Ecto neural progenitor cell (in vitro differentiated cells): ENCODE measurements around the gene CDC42EP4.
A peak's percentile ranks its signal among the peaks of the same experiment; 100 is the strongest.

Experiments
- DNase-seq: peaks from one replicate; pipeline ENCODE4 v3.0.0-alpha.2; 2018; ENCODE audit warnings: low spot score

CDC42EP4 gene

DNA sequence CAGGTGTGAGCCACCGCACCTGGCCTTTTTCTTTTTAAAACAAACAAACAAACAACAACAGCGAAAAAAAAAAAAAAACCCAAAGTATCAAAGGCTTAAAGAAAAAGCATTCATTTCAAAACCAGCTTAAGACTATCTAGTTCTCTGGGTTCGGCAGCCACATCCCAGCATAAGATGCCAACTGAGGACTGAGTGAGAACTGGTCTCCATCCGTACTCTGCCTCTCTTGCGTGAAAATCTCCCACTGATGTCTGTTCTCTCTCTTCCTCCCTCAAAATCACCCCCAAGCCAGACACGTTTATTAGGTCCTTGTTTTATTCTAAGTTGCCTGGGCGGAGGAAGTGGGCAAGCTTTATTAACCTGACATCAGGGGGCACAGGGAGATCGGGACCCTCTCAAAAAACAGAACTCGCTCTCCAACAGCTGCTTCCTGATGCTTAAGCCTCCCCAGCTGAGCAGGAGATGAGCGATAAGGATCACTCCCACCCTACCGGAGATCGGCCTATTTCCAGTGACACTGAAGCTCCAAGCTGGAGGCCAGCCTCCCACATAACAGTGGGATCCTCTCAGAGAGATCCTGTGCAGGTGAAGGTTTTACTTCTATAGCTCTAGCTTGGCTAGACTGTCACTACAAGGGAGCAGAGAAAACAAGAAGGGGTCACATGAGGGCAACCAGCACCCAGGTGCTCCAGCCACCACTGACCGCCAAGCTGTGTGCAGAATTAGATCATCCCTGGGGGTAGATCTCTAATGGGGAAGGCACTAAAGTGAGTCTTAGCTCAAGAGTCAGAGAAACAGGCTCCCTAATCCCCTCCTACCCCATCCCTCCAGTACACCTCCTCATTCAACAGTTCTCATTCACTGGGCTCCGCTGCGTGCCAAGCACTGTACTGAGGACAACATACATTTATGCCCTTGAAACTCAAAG is 13.6 kb downstream of the CDC42EP4 start:
- DNase-seq, result no peak

DNA sequence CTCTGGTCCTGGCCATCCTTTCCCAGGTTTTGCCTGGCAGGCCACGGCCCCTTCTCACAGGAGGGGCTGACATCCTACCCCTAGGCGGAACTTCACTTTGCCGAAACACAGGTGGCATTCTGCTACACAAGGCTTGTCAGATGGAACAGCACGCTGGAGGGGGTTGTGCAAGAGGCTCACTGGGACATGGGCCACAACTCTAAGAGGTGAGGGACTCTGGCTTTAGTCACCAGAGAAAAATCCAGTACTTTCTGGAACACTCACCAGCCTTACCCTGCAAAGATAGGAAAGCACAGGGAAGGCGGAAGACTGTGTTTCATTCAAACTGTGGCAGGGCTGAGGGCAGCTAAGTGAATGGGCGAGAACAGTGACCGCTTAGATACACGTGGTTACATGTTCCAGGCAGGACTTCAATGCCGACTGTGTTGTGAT is 18.3 kb downstream of the CDC42EP4 start:
- no peak for DNase-seq

DNA sequence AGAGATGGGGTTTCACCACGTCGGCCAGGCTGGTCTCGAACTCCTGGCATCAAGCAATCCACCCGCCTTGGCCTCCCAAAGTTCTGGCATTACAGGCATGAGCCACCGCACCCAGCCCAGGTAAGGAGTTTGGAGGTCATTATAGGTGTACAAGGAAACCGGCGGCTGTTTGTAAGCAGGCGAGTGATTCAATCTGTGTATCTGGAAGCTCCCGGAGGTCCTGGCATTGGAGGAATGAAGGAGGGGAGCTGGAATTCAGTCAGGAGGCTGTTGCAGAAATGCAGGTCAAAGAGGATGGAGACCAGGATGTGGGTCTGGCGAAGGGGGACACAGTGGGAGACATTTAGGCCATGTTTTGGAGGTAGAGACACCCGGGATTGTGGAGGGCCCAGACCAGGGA is 18.8 kb downstream of the CDC42EP4 start:
- no peak for DNase-seq

DNA sequence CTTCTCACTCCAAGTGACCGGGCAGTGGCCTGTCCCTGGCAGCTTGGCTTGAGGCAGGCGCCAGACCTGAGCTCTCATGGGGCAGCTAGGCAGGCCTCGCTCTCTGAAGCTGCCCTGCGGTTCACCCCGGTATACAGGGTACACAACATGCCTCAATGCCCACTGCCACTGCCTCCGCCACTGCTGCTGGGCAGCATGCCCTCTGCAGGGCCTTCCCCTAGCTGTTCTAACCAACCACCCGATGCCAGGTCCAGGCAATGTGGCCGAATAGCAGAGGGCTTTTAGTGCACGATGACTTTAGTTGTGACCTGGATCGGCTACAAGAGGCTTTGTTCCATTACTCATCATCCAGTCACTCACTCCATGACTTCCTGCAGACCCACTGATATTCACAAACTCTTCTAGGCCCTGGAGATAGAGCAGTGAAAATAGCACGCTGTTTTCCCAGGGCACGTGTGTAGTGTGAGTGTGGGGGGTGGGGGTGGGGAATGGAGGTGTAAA is 19.7 kb downstream of the CDC42EP4 start:
- no peak for DNase-seq

DNA sequence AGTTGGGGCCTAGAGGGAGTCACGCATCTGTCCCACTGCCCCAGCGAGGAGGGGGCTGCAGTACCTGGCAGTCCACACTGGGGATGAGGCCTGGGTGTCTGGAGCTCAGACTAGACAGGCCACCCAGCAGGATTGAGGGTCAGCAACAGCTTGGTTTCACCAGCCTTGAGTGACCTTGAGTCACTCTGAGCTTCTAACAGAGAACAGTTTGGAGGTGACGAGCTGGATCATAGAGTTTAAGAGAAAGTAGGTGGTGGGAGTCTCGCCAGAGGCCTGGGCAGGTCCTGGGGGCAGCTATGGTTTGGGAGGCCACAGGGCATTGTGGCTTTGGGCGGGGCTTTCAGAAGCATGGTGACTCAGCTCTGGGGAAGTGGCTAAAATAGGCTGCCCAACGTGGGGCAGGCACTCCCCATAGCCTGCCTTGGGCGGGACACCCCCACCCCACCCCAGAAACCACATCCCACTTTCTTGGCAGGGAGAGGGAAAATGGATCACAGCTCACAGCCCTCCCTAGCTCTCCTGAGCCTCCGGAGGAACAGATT is 20.5 kb downstream of the CDC42EP4 start:
- no peak for DNase-seq

DNA sequence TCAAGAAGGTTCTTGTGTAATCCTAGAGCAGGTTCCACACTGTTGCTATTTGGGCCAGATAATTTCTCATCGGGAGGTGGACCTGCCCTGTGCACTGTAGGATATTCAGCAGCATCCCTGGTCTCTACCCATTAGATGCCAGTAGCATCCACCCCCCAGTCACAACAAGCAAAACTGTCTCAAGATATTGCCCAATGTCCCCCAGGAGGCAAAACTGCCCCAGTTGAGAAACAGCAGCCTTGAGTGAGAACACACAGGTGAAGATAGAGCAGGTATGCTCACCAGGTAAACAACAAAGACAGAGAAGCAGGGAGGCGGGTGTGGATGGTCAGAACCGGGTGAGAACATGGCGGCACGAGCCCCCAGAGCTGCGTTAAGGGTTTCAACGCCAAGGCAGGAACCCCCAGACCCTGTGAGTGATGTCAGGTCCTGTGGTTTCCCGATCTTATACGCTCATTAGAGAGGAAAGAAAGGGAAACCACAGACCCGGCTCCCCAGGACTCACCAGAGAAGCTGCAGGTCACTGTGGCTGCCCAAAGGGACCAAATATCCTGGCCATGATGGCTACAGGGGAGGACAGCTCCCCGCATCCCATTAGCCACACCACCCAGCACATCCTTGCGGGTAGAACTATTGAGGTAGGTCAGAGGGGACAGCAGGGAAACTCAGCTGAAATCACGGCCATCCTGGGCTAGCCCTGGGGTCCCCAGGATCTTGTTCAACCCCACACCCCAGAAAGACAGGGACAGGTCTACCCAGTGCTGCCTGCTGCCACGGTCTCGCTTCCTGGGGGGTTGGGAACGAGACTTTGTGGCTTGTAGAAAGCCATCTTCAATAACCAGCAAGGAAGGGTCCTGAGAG is 21.2 kb downstream of the CDC42EP4 start:
- DNase-seq, result no peak

DNA sequence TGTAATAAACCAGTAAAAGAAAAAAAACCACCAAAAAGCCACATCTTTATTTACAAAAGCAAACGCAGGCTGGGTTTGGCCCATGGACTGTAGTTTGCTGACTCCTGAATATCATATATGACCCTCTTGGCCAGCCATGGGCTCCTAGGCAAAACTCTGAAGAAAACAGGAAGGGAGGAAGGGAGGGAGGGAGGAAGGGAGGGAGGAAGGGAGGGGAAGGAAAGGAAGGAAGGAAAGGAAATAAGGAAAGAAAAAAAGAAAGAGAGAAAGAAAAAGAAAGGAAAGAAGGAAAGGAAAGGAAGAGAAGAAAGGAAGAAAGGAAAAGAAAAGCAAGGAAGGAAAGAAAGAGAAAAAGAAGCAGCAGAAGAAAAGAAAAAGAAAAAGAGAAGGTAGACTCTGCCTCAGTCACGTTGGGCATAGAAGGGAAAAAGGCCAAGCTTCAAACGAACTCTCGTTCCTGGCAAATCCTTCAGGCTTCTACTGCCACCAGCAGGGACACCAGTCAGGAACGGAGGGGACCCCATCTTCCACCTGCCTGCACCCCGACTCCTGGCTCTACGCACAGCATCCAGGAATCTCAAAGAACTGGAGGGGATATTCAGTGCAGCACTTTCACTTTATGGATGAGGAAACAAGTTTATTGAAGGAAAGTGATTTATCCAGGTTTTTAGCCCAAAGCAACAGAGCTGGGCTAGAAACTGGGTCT is 22.1 kb downstream of the CDC42EP4 start:
- DNase-seq, result no peak

DNA sequence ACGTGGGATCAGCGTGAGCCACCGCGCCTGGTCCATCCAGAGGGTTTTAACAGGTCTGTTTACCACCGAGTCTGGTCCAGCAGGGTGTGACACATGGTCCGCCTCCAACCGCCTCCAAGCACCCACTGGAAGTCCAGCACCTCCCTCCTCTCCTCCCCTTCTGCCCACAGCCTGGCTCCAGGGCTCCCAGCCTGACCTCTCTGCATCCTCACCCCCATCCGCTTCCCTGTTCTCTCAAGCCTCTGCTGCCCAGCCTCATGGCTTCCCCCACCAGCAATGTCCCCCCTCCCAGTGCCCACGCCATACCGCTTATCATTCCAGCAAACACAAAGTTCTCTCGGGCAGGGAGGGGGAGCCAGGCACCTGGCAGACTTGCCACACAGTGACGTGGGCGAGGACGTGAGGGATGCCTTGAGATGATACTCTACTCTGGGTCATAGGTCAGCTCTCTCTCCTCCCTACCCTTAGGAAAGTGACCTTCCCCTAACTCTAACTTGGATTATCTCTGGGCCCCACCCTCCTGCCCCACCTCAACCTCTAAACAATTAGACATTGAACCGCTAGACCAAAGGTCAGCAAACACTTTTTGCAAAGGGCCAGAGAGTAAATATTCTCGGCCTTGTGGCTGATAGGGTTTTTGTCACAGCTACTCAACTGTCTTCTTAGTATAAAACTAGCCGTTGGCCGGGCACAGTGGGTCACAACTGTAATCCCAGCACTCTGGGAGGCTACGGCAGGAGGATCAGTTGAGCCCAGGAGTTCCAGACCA is 23.1 kb downstream of the CDC42EP4 start:
- no peak for DNase-seq

DNA sequence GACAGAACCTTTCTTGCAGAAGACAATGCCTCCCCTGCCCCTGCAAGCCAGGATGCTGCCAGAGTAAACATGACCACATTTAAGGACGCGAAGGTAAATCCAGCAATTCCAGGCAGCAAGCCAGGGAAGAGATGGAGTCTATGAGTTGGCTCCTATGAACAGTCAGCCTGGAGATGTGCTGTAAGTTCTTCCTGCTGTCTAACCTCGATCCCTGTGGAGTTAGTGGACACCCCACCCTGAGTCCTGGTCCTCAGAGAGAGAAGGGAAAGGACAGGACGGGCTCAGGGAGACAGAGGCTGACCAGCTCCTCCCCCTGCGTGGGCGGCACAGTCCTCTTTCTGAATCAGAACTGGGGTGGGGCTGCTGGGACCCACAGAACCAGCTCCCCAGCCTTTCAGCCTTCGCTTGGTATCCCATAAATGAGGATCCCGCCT is 24.9 kb downstream of the CDC42EP4 start:
- no peak for DNase-seq

DNA sequence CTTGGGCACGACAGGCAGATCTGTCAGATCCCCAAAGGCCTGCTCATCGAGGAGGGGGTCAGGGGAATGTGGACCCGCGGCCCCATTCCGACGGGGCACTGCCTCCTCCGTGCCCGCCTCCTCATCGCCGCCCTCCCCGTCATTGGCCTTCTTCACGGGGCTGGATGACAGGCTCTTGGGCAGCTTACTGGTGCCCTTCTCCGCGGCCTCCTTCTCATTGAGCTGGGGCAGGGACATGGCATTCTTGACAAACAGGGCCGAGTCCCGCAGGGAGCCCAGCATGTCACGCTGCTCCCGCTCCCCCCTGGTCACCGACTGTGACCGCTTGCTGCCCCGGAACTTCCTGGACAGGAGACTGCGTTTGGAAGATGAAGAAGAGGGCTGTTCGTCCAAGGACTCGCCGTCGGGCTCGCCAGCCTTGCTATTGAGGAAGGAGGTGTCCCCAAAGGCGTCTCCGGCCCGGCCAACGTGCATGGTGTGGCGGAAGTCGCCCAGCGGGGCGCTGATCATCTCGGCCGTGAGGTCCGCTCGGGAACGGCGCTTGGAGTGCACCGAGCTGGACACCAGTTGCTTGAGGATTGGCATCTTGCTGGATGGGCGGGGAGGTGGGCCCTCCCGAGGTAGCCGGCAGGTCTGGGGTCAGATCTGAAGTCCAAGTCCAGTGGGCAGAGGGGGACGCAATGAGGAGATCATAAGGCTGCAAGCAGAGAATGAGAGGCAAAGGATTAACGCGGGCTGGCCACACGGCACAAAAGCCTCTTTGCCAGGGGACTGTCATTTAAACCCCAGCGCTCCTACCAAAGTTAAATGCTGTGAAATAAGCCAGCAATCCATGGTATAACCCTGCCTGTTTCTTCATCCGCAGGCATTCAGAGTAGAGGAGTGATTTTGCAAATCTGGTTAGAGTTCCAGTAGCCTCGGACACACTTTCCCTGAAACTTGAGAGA is 25.6 kb downstream of the CDC42EP4 start:
- no peak for DNase-seq

DNA sequence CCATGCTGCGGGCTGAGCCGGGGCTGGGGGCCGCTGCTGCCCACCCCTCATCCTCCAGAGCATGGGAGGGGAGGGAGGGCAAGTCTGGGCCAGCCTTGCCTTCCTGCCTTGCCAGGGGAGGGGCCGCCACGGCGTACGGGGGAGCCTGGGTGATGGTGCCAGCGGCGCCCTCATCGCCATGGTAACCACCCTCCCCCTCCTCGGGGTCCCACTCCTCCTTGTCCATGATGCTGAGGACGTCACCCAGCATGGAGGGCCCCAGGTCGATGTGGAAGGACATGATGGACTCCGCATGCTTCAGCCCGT is 26.2 kb downstream of the CDC42EP4 start:
- no peak for DNase-seq

DNA sequence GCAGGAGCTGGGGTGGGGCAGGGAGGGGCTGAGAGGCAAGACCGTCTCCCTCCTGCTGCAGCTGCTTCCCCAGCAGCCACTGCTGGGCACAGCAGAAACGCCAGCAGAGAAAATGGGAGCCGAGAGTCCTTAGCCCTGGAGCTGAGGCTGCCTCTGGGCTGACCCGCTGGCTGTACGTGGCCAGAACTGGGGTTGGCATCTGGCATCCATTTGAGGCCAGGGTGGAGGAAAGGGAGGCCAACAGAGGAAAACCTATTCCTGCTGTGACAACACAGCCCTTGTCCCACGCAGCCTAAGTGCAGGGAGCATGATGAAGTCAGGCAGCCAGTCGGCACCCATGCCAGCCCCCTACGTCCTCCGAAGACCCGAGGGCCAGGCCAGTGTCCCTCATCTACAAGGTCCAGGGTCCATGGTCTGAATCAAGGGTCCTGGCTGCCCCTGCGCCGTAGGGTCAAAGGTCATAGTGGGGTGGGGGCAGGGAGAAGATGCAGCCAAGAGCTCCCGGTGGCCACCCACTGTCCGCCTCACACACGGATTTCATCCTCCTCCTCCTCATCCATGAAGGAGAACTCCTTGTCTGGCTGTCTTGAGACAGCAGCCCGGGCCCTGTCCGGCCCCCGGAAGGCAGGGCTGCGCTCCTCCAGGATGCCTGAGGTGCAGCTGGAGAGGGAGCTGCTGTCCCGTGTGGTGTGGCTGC is 26.7 kb downstream of the CDC42EP4 start:
- DNase-seq, result no peak

DNA sequence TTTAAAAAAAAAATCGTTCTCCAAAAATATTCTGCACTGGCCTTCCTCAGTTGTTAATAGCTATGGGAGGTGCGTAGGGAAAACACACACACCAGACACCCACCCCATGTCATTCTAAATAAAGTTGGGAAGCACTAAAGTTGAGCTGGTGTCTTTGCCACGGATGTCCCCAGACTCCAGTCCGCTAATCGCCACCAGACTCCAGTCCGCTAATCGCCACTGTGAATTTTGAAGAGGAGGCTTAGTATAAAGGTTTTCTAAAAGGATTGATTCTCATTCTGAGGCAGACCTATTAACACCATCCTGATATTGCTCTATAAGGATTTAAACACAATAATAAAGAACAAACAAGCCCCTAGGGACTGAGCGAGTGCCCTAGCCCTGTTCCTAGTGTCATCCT is 27.4 kb downstream of the CDC42EP4 start:
- no peak for DNase-seq

DNA sequence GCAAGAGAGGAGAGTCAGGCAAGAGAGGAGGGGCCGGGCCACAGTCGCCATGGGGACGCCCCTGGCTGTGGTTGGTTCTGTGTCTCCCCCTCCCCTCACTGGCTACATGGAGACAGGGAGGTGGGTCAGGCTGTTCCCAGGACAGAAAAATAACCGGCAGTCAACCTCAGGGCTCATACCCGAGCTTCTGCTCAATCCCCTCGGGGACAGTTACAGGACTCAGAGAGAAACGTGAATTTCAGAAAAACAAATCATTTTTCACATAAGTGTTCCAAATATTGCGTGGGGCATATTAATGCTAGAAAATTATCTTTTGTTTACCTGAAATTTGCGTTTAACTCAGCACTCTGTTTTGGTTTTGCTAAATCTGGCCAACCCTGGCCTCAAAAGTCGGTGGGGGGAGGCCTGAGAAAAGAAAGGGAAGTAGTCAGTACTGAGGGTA is 27.9 kb downstream of the CDC42EP4 start:
- peak; percentile 93 for DNase-seq

DNA sequence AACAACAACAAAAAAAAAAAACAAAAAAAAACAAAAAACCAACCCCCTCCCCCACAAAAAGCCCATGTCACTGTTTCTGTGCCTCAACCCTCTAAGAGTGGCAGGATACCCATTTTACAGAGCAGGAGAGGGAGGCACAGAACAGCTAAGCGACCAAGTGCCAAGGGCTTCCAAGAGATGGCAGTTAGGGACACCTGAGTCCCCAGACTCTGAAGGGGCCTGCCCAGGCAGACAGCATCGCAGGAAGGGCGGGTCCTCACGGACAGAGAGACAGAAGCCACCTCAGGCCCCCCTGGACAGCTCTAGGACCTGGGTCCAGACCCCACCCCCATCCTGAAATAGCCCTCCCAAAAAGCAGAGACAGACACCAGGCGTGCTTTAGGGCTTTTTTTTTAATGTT is 28.6 kb downstream of the CDC42EP4 start:
- no peak for DNase-seq

DNA sequence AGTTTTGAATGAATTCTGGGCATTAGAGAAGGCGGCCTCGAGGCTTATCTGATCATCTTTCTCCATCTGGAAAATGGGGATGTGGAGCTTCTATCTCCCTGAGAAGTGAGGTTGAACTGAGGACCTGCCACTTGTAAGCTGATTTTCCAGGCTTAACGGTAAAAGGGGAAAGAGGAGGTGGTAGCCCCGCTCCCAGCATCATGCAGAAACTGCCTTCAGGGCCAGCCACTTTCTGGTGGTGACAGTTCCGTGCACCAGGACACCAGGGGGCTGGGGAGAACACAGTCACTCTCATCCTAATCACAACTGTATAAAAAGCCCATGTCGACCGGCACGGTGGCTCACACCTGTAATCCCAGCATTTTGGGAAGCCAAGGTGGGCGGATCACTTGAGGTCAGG is 29.2 kb downstream of the CDC42EP4 start:
- no peak for DNase-seq

DNA sequence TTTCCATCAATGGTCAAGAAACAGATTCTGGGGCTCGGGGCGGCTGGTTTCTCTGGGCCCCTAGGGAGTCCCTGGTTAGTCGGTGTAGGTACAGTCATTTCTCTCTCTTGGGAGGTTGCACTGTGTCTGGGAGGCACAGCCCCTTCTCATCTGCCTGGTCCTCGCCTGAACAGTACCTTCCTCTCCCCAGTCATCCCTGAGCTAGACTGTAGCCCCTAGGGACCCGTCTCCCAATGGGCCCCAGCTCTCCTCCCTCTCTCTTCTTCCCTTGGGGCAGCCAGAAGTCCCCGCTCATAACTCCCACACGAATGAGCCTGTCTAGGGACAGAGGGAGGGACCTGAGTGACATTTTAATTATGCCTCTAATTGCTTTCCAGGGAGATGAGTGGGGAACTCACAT is 29.9 kb downstream of the CDC42EP4 start:
- no peak for DNase-seq

DNA sequence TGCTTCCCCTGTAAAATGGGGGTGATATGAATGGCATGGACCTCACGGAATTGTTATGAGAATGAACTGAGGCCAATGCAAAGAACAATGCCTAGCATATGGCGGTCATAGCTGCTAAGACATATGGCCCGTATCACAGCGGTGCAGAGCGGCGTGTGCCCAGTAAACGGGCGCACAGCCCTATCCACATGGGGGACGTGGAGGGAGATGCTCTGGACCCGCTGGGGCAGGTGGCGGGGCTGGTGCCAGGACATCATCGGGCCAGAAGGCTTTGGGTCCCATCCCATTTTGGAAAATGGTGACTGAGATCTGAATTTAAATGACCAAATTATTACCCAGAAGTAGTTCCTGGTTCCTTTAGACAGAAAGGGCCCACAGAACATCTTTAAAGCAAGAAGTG is 31.6 kb downstream of the CDC42EP4 start:
- no peak for DNase-seq

DNA sequence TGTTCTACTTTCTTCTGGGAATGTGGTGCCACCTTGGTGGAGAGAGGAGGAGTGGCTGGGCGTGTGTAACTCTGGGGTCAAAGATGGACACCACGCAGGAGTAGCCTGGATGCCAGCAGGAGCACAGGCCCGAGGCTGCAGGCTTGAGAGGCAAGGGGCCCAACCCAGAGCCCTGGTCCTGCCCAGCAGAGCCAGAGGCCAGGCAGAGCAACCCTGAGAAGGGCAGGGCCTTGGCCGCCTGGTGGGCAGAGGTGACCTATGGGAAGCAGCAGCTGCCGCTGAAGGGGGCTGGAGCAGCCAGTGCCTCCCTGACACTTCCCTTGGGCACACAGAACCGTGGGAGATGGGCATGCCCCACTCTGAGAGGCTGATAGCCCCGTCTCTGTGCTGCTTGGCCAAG is 32.1 kb downstream of the CDC42EP4 start:
- DNase-seq, result no peak
